ENCODE data around the gene EML5.
"Not testable (repeated sequence)": the region's sequence is repeated elsewhere in the genome, so short reads cannot be mapped to it uniquely, and the experiment has no call there.

GRCh38 chr14:88789573-88789972 is 3.2 kb downstream of the EML5 start:
- TF ChIP-seq, protein P1, sequence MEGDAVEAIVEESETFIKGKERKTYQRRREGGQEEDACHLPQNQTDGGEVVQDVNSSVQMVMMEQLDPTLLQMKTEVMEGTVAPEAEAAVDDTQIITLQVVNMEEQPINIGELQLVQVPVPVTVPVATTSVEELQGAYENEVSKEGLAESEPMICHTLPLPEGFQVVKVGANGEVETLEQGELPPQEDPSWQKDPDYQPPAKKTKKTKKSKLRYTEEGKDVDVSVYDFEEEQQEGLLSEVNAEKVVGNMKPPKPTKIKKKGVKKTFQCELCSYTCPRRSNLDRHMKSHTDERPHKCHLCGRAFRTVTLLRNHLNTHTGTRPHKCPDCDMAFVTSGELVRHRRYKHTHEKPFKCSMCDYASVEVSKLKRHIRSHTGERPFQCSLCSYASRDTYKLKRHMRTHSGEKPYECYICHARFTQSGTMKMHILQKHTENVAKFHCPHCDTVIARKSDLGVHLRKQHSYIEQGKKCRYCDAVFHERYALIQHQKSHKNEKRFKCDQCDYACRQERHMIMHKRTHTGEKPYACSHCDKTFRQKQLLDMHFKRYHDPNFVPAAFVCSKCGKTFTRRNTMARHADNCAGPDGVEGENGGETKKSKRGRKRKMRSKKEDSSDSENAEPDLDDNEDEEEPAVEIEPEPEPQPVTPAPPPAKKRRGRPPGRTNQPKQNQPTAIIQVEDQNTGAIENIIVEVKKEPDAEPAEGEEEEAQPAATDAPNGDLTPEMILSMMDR (IDR thresholded peaks at IDR 0.05; ENCODE audit: insufficient read depth, low read length, poor library complexity, severe bottlenecking) = not testable (repeated sequence)
- TF ChIP-seq EZH2phosphoT487 (conservative IDR thresholded peaks at IDR 0.05; ENCODE audit: low read length) = not testable (repeated sequence)

Measured in SU-DHL-6 (cell line).